Posterior cingulate gyrus (tissue), 11 donors: ENCODE measurements around the gene USP7.
"Not testable (repeated sequence)": the region's sequence is repeated elsewhere in the genome, so short reads cannot be mapped to it uniquely, and the experiment has no call there.

Source experiments
- DNase-seq, 10 donors: peaks; one replicate each; pipeline versions ENCODE4 v3.0.0 to v3.0.0-alpha.2; 2020 to 2021; ENCODE audit warnings: mixed read lengths in 3 of 10
- intact Hi-C: fragments of 100-400 bp; cut with DNase I; formaldehyde crosslinking; loops from one replicate; pipeline ENCODE4 v1.15.1; 2023

USP7 gene

GRCh38 chr16:8963821-8964441 is at the start of gene USP7:
Gene USP7, minus strand, starts transcription at chr16:8963906. Its CDS starts 621 bp downstream, at chr16:8963285.
- peak; percentile 81 to 98 (median 86) for DNase-seq
- intact Hi-C loops: loop anchor here (2.0 kb wide), 1 partner anchor 127 kb away; the partner anchor contains the start of gene HAPSTR1

- DNase-seq: no peak
- intact Hi-C loops: no loop called here
Measured at GRCh38 chr16:9013508-9013864, 49.8 kb upstream of the USP7 start.

GRCh38 chr16:9012848-9013507 is 49.3 kb upstream of the USP7 start:
- intact Hi-C loops: no loop called here
- DNase-seq: peak in 8 of 10 donors; percentile 25 to 91 (median 52)

- intact Hi-C loops: no loop called here
- DNase-seq: no peak
Measured at GRCh38 chr16:9012330-9012729, 48.6 kb upstream of the USP7 start.

GRCh38 chr16:9008601-9009260 is 45.0 kb upstream of the USP7 start:
- intact Hi-C loops: no loop called here
- DNase-seq: peak; percentile 33 to 94 (median 72)

GRCh38 chr16:9007177-9007794 is 43.6 kb upstream of the USP7 start:
- intact Hi-C loops: no loop called here

GRCh38 chr16:9004183-9004582 is 40.5 kb upstream of the USP7 start:
- DNase-seq: no peak
- intact Hi-C loops: no loop called here

More at GRCh38 chr16:9007177-9007794, 43.6 kb upstream of the USP7 start:
- DNase-seq: no peak

GRCh38 chr16:9003763-9004162 is 40.1 kb upstream of the USP7 start:
- DNase-seq: no peak
- intact Hi-C loops: no loop called here

GRCh38 chr16:9003322-9003721 is 39.6 kb upstream of the USP7 start:
- intact Hi-C loops: no loop called here
- DNase-seq: no peak

GRCh38 chr16:9002042-9002441 is 38.3 kb upstream of the USP7 start:
- DNase-seq: no peak
- intact Hi-C loops: no loop called here

GRCh38 chr16:9000664-9001063 is 37.0 kb upstream of the USP7 start:
- intact Hi-C loops: no loop called here
- DNase-seq: peak in 1 of 10 donors; percentile 10

- intact Hi-C loops: no loop called here
Measured at GRCh38 chr16:8999800-9000199, 36.1 kb upstream of the USP7 start.

GRCh38 chr16:8998108-8998507 is 34.4 kb upstream of the USP7 start:
- intact Hi-C loops: no loop called here
- DNase-seq: no peak

More at GRCh38 chr16:8999800-9000199, 36.1 kb upstream of the USP7 start:
- DNase-seq: peak in 1 of 10 donors; percentile 9

GRCh38 chr16:8996891-8997290 is 33.2 kb upstream of the USP7 start:
- intact Hi-C loops: no loop called here

GRCh38 chr16:8990445-8990844 is 26.7 kb upstream of the USP7 start:
- intact Hi-C loops: no loop called here
- peak in 1 of 10 donors; percentile 45 for DNase-seq

More at GRCh38 chr16:8996891-8997290, 33.2 kb upstream of the USP7 start:
- peak in 1 of 10 donors; percentile 67 for DNase-seq

GRCh38 chr16:8989099-8989878 is 25.6 kb upstream of the USP7 start:
- DNase-seq: peak in 1 of 10 donors; percentile 59
- intact Hi-C loops: no loop called here

- intact Hi-C loops: no loop called here
- peak in 1 of 10 donors; percentile 2 for DNase-seq
Measured at GRCh38 chr16:8986818-8987191, 23.1 kb upstream of the USP7 start.

GRCh38 chr16:8986111-8986510 is 22.4 kb upstream of the USP7 start:
- intact Hi-C loops: no loop called here
- DNase-seq: peak in 1 of 10 donors; percentile 66

GRCh38 chr16:8982816-8983215 is 19.1 kb upstream of the USP7 start:
- intact Hi-C loops: no loop called here
- peak in 1 of 10 donors; percentile 35 for DNase-seq

GRCh38 chr16:8981901-8982300 is 18.2 kb upstream of the USP7 start:
- intact Hi-C loops: not testable (repeated sequence)
- peak in 3 of 10 donors; percentile 52 to 70 (median 65) for DNase-seq
